SW 1271 (cell line): Measurements from ENCODE around the gene SCRN2.

Source experiments
- DNase-seq, 2 experiments: peaks; one replicate each; lab custom pipeline; 2025; lab: John Stamatoyannopoulos, UW

Gene SCRN2

DNA sequence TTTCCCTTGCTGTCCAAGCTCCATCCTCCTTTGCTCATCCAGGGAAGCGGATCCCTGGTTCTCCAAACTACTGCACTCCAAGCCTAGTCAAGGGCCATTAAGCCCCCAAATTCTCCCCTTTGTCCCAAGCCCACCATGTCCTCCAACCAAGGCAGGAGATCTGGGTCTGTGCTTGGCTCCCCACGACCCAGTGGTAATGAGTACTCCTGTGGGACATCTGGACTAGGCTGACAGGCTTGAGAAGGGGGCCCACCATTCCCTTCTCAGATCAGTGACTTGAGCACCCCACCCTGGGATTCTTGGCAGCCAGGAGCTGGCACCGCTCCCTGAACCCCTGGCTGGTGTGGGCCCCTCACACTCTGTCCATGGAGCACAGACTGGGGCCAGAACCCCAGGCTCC, 36.6 kb downstream of the SCRN2 start:
- no peak for DNase-seq

DNA sequence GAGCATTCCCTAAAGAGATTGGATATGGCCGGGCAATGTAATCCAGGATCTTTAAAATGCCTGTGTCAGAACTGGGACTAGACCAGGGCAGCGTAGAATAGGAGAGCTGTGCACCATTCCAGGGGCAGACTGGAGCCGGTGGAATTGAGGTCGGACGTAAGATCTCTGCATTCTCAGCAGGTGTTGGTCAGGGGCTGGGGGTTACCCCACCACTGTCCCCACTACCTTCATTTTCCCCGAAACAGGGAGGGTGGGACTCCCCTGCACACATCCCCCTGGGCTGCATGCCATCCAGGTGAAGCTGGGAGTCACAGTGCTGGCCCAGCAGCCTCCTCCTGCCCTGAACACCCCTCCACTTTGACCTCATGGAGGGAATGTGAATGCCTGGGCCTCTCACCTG, 37.3 kb downstream of the SCRN2 start:
- no peak for DNase-seq

DNA sequence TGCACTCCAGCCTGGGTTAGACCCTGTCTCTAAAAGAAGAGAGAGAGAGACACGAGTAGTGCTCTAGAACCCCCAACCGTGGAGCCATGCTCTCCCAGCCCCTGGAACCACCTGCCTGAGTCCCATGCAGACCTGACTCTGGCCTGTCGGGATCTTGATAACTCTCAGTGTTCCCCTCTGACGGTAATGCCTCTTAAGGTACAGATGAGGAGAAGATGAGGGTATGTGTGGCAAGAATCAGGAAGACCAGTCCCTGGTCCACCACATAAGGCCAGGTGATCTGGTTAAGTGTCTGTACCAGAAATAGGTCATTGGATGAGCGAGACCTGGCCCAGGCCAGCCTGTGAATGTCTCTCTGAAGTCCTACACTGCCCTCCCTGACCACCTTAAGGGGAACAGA, 37.9 kb downstream of the SCRN2 start:
- no peak for DNase-seq

DNA sequence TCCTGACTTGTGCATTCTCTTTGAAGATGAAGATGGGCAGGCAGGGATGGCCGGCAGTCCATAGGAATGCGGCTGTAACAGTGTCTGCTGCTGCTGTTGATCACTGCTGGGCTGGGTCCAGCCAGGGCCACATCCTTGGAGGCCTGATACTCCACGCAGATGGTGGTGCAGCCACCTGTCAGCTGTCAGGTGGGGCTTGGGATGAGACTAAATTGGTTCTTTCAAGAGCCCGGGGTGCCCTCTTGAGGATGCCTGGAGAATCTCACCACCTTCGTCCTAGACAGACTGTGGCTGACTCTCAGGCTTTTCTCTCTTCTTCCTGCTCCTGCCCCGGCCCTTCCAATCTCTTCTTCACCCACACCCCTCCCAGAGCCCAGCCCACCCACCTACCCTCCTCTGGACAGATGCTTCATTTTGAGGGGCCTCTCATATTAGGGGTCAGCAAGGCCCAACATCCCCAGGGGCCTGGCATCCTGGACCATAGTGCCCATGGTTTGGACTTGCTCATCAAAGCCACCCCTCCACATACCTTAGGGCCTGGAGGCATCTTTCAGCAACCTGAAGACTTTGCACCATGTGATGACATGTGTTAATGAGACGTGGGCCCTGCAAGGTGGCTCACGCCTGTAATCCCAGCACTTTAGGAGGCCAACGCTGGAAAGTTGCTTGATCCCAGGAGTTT, 38.6 kb downstream of the SCRN2 start:
- peak in 1 of 2 experiments; percentile 43 for DNase-seq

DNA sequence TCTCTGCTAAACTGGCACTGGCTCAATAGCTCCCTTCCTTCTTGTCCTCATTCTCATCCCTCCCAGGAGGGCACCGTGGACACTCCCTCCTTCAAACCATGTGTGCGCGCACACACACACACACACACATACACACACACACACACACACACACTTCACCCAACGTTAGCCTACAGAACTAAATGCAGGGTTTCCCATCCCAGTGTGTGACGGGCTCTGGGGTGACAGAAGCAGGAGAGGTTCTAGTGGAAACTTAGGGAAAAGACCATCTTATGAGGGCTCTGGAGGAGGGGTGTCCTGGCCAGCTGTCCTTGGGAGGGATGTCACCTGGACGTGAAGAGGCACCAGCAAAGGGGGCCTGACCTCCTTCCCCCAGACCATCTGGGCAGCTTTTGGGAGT, 39.2 kb downstream of the SCRN2 start:
- no peak for DNase-seq

DNA sequence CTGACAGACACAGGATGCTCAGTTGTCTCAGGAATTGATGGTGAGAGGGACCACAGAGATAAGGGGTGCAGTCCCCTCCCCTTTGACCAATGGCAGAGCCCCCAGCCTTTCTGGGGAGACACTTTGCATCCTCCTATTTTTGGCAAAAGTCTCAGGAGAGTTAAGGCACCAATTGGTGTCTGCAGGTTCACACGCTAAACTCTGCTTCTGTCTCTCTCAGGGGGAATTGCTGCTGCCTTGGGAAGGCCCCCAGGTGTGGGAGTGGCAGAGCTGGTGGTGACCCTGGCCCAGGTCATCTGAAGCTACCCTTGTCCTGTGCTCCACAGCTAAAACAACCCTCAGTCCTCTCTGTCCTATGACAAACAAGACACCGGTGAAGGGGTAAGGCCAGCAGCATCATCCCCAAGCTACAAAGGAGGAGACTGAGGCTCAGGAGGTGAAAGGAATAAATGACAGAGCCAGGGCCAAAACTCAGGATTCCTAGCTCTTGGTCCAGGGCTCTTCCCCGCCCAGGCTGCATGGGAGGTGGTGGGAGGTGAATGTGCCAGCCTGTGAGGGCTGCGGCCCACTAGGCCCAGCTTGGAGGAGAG, 39.8 kb downstream of the SCRN2 start:
- DNase-seq = no peak

DNA sequence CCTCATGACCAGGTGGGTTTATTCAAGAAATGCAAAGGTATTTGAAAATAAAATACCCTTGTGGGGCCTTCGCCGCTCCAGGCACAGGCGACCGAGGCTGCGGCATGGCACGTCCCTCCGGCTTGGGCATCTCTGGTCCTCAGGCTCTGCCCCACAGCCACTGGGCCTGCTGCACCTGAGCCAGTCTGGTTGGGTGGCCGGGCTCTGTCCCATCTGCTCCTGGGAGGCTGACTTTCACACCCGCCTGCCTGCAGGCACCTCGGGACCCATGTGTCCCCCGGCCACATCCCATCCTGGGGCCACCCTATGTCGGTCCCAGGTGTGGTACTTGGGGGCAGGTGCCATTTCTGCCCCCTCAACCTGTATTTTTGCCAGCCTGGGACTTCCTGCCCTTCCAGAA, 40.4 kb downstream of the SCRN2 start:
- DNase-seq = no peak

DNA sequence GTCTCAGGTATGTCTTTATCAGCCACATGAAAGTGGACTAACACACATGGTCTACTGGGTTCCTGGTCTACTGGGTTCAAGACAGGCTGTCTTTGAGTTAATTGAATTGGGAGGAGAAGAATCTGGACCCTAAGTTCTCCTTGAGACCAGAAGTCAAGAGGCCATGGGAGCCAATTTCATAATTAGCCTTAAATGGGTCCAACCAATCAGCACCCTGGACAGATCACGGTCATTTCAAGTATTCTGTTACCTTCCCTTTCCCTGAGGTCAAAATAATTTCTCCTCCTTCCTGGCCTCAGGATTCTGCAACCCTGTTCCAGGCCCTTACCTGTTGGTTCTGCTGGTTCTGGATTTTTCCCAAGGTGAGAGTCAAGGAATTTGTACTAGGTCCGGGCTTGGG, 43.3 kb downstream of the SCRN2 start:
- no peak for DNase-seq

DNA sequence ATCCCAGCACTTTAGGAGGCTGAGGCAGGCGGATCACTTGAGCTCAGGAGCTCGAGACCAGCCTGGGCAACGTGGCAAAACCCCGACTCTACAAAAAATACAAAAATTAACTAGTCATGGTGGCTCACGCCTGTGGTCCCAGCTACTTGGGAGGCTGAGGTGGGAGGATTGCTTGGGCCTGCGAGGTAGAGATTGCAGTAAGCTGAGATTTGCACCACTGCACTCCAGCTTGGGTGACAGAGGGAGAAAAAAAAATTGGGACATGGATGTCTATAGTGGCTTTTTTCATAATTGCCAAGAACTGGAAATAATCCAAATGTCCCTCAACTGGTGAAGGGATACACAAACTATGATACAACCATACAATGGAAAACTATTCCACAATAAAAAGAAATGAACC, 48.1 kb downstream of the SCRN2 start:
- DNase-seq = no peak

DNA sequence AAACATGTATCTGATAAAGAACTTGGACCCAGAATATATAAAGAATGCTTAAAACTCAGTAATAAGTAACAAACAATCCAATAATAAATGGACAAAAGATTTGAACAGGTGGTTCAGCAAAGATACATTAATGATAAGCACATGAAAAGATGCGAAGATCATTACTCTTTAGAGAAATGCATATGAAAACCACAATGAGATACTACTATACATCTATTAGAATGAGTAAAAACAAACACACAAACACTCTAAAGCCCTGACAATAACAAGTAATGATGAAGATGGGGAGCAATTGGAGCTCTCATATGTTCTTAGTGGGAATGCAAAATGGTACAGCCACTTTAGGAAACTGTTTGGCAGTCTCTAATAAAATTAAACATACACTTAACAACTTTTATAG, 48.6 kb downstream of the SCRN2 start:
- DNase-seq = no peak

DNA sequence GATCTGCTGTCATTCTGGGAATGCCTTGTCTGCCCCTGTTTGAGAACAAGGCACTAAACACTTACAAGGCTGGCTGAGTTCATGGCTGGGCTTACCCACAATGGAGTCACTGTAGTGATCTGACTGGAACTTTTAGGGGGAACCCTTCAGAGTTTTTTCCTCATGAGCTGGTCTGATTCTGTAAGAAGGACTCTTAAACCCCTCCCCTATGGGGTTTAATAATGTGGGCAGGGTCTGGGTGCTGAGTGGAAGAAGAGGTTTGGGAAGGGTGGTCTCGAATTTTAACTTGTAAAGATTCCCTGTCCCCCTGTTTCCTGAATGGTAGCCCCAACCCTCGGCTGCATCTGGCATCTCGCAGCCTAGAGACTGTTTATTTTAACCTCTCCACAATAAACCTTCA, 50.0 kb downstream of the SCRN2 start:
- DNase-seq = no peak

DNA sequence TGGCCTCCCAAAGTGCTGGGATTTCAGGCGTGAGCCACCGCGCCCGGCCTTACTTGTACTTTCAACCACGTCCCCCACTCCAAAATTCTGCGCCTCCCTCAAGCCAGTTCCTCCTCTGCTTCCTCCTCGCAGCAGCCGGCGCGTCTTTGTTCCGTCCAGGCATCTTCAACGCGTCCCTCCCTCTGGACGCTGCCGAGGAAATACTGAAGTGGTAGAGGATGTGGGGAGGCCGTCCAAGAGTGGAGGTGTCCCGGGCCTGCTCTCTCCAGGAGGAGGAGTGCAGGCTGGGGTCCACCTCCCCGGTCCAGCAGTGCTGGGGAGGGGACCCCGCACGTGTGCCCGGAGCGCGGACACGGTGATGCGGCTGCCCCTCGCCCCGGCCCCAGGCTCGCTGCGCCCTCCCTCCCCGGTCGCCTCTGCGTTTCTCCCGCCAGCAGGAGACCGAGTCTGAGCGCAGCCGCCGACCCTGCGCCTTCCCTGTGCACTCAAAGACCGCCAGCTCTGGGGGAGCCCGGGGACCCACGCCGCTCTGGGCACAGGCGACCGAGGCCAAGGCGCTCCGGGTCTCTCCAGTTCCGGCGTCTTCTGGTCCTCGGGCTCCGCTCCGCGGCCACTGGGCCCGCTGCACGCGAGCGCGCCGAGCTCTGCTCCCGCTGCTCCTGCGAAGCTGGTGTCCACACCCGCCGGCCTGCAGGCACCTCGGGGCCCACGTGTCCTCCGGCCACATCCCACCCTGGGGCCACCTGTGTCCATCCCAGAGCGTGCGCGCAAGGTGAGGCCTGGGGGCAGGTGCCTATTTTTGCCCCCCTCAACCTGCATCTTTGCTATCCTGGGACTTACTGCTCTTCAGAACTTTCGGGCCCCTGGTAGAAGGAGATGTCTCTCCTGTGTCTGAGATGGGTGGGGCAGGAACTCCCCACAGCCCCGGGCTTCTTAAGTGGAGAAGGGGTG, 51.2 kb downstream of the SCRN2 start:
- DNase-seq = peak; percentile 17 to 54
